Colon (tissue), 2 donors: ENCODE measurements around the gene LRMDA.

Experiments used
- FAIRE-seq: peaks from 2 replicates; lab custom pipeline; 2012; peaks lifted over from hg19 to GRCh38; lab: Jason Lieb, UNC
- donor health status: control.
- donor health status: control.

LRMDA gene

DNA sequence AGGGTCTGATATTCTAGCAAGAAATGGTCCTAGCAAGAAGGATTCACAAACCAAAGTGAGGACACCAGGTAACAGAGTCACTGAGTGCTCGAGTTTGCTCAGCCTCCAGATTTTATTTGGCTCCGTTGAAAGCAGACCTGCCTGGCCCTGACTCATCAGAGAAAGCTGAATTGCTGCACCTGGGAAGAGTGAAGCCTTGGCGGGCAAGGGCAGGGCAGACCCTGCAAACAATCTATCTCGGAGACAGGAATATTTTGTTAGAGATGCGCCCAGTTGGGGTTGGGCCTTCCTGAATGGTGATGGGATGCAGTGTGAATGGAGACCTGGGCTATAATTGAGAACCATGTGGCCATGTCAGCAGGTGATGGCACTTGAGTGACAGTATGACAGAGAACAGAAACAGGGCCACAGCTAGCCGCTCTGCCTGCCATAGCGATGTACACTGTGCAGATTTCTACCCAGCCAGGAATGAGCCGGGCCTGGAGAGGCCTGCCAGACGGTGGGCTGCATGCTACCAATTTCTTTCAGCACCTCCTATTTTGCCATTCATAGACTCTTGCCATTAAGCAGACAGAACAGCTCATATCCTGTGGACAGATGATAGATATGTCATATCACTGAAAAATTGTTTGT is 744.2 kb downstream of the LRMDA start:
- no peak for FAIRE-seq

- FAIRE-seq, result no peak
Observed at GRCh38 chr10:76176166-76176550, 744.7 kb downstream of the LRMDA start.

DNA sequence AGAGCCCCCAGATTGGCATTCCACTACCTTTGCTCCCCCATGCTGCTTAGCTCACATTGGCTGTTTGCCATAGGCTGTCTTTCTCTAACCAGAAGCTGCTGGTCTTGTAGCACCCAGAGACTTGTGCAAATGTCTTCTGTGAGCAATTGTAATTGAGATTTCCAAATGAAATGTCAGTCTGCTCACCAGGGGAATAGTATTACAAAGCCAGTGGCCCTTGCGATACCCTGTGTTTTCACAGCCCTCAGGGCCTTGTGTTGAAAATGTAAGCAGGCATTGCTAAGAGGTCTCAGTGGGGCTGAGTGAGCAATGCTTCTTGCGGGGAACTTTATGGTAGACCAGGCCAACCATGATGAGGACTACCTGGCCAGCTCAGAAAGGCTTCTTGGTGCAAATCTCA is 746.5 kb downstream of the LRMDA start:
- no peak for FAIRE-seq

DNA sequence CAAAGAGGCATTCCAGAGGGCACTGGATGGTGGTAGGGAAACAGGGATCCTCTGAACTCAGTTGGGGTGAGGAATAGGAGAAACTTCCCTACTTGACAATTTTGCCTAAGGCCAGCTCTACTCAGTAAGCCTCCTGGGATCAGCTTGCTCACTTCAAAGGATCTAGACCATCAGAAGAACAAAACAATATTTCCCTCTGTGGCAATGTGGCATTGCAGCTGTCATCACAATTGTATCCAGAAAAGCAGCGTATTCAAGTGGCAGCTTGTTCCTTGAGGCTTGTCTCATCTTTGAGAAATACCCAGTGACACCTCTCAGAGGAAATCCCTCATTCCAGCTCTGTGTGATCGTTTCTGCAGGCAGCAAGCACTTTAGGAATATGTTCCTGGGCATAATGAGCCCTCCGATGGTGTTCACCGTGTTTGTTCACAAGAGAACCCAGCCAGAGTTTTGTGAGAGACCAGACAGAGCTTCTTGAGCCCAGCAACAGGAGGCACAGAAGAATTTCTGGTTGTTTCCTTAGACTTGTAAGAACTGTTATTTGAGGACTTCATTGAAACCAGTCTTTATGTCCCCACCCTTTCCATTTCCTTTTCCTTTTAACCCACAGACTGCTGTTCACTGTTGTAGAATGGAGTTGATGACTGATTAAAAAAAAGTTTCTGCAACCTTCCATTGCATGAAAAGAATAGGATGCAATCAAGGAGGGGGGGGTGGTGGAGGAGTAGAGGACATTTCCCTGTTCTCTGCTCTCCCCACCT is 747.3 kb downstream of the LRMDA start:
- FAIRE-seq, result no peak

- FAIRE-seq, result no peak
Observed at GRCh38 chr10:76179806-76180205, 748.4 kb downstream of the LRMDA start.

- no peak for FAIRE-seq
Observed at GRCh38 chr10:76184647-76185046, 753.2 kb downstream of the LRMDA start.

DNA sequence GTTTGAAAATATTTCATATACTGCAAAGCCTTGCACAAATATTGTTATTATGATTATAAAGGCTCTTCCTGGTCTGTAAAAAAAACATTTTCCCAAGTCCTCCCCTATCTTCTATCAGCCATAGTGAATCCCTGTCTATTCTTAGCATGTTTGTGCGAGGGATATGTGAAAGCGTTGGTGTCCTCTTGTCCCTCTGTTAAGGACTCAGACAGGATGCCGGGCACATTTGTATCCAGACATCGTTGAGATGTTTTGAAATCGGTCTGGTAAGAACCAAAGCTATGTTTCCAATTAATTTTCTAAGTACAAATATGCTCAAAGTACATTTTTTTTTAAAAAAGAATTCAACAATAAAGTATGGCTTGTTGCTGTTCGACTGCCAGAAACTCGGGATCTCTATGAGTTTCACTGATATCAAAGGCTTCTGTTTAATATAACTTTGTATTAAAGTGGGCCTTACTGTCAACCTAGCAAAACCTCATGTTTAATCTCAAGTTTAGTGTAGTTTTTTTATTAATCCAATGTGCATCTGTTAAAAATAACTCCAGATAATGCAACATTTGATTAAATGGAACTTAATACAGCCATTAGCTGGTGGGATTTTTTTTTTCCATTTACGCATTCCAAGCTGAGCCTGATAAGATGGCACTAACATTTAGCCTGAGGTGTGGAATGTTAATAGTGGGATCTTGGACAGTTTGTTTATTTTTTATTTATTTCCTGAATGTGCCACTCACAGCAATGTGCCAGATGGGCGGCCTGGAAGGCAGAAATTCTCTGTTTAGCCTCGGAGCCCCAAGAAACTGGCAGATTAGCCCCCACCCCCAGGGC is 754.3 kb downstream of the LRMDA start:
- no peak for FAIRE-seq

DNA sequence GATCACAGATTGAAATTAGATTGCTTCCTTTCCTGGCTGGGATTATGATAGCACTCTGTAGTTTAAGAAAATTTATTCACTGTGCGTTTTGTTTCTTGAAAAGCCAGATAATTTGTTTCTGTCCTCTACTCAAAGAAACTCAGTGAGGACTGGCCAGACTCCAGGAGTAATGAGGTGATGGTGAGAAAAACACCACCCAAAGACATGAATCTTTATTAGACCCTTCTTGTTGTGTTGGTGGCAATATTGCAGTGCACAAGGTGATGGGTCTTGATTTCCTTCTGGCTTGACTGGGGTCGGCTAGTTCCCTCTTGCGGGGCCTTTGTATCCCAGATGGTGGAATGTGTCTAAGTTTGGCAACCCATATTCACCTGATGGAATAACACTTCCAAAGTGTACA is 756.8 kb downstream of the LRMDA start:
- FAIRE-seq, result no peak

- no peak for FAIRE-seq
Observed at GRCh38 chr10:76190634-76191270, 759.3 kb downstream of the LRMDA start.

DNA sequence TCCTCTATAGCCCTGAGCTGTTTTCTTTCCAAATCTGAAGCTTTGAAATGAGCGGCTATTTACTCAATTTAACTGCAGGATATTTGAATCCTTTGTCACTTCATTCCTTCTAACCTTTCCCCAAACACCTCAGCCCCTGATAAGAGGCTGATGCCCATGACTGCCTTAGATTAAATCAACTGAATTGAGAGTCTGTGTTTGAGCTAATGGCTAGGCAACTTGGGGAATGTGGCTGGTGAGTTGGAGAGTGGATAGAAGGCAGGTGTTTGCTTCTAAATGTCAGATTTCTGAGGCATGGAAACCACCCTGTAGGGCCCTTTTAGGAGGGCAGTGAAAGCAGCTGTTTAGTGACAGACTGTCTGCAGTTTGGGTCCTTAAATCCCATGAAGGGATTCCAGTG is 759.9 kb downstream of the LRMDA start:
- no peak for FAIRE-seq

- FAIRE-seq, result no peak
Observed at GRCh38 chr10:76192151-76192550, 760.7 kb downstream of the LRMDA start.

GRCh38 chr10:76192694-76193320 is 761.4 kb downstream of the LRMDA start:
- no peak for FAIRE-seq

DNA sequence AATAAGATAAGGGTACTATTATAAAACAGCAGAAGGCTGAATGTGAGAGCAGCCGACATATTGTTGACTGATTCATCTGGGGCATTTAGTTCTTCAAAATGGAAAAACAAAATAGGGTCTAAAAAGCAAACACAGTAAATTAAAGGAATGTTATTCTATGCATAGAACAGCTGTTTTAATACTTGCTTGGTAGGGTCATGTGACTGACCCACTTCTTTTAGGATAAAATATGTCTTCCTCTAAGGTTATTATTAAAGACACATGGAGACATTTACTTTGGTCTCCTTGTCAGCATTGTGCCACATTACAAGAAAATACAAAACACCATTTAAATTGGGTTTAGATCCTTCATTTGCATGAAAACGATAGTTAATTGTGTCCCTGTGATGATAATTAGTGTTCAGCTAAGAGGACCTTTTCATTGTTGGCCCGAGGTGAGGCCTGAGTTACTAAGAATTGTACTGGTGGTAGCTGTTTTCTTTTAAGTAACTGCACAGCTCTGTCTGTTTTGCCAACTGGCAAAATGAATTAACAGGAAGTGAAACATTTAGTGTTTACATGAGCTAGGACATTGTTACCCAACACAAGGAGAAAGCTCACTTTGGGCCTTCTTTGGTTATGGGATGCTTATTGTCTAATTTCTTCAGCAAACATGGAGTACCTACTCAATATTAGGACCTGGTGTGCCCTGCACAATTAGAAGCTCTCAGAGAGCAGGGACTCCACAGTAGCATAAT is 764.4 kb downstream of the LRMDA start:
- FAIRE-seq, result no peak

DNA sequence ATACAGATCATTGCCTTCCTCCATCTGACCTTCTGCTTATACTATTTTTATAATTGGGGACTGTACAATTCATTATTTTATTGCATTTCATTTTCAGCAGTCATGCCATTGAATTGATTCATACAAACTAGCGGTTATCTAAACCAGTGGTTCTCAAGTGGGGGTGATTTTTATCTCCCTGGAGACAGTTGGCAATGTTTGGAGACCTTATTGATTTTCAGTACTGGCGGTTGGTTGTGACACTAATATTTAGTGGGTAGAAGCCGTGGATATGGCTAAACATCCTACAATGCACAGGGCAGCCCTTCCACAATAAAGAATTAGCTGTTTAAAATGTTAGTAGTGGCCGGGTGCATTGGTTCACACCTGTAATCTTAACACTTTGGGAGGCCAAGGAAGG is 765.9 kb downstream of the LRMDA start:
- FAIRE-seq, result no peak

DNA sequence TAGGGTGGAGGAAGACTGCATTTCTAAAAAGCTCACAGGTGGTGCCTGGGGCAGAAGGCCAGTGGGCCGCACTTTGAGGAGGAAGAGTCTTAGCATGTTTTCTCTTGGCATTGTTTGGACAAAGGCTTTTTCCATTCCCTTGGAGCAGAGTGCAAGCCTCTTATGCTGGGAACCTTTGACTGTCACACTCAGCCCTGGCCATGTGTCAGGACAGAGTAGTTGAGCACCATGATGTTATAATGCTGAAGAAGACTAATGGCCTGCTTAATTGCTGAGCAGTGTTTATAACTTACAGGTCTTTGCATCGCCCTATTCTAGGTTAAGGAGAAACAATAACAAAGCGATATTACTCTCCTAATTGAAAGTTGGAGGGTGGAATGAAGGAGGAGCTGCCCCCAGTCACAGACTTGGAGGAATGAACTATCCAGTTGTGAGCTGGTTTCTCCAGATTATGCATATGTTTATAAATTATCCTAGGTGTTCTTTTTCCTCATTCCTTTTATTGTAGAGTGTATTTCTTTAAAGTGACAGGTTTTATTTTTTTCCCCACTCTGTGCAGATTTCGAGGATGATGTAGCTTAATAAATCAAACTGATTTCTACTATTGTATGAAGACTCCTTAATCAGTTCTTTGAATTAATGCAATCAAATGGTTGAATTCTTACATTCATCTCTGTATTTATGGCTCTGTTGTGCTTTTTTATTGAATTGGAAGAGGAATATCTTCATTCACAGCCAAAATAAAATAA is 767.0 kb downstream of the LRMDA start:
- no peak for FAIRE-seq

DNA sequence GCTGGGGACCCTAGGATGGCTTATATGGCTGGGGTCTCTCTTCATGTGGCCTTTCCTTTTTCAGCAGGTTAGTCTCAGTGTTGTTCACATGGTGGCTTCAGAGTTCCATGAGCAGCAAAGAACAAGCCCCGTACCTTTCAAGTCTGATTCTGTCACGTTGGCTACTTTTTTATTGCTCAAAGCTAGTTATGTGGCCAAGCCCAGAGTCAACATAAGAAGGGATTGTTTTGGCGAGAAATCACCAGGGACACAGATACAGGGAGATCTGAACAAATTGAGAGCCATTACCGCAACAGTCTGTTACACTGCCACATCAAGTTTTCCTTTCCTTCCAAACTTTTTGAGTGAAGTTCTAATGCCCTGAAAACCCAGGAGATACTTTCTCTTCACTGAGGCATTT is 770.5 kb downstream of the LRMDA start:
- FAIRE-seq, result no peak

GRCh38 chr10:76202777-76203176 is 771.4 kb downstream of the LRMDA start:
- no peak for FAIRE-seq

DNA sequence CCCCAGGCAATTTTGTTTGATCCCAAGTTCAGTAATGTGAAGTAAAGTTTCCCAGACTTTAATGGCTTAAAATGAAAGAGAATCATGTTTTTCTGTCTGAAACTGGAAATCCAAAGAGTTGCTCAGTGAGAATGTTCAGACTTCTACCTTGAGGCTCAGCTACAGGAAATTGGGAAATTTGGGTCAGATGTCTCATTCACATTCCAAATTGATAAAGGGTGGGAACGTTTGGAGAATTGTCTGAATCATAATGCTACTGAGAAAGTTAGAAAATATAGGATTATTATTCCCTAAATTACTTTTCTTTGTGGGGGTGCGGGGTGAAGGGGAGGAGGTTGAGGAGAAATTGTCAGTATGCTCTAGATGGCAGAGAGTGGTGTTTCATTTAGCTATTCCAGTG is 773.9 kb downstream of the LRMDA start:
- FAIRE-seq, result no peak

GRCh38 chr10:76206797-76207352 is 775.5 kb downstream of the LRMDA start:
- FAIRE-seq, result no peak

DNA sequence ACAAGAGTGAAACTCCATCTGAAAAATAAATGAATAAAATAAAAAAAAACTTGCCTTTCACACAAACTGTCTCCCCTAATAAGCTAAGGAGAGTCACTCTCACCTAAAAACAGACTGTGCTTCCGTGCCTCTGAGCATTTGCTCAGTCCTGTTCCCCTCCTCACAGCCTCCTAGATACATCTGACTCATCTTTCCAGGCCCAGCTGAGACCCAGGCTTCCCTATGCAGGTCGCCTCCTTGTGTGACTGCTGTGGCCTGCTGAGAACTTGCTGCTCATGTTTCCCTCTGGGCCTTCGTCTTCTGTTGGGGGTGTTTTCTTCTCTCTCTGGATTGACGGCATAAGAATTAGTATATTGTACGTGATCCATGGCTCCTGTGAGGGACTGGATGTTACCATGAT is 777.7 kb downstream of the LRMDA start:
- FAIRE-seq, result no peak
